ENCODE measurements around the gene TMEM39B. TPM values are rescaled to one million over a fixed set of nuclear protein-coding genes. Genes with fewer than 3 reads are reported as not detected.

Gene TMEM39B
- total and polyA plus RNA-seq, 2 experiments from 2014 or later = 10.1 to 17.8 TPM

DNA sequence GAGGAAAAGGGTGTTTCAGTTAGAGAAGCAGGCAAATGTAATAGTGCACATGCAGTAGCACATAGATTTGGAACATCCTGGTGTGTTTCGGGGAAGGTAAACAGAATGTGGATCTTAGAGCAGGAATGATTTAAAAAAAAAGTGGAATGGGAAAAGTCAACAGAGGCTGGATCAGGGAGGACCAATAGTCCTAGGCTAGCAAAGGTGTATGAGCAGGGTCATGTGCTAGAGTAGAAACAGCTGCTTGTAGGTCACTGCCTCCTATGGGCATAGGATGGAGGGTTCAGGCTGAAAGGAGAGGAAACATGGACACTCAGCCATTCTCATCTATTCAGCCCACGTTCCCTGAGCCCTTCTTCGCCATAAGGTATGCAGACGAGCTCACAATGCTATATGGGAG is 31.4 kb downstream of the TMEM39B start:
- Histone ChIP-seq H3K27me3 (ENCODE audit: insufficient read depth) (no peaks in the 10 kb centered on the region), H3K4me1 (ENCODE audit: insufficient read depth) (no peaks in the 10 kb centered on the region), H3K36me3 (ENCODE audit: insufficient read depth) (peaks cover 4% of the 10 kb centered on the region; the same call in 1 of the 2 replicates), H4K20me1 (replicated peaks; ENCODE audit: insufficient read depth) (0 out of 2 replicates have a peak, but pooled peaks cover 6% of the 10 kb centered on the region), H3F3A (replicated peaks; ENCODE audit: low read depth) (peaks cover 17% of the 10 kb centered on the region), H3K79me2 (replicated peaks; ENCODE audit: insufficient read depth) (peaks cover 8% of the 10 kb centered on the region), H3K4me2 (no peak overlapping the region), H2AFZ (no peak overlapping the region), H3K4me3 (no peak overlapping the region), H3K27ac (ENCODE audit: low read depth) (no peak overlapping the region), H3K9me2 (ENCODE audit: insufficient read depth) (no peaks in the 10 kb centered on the region)
- Mint-ChIP-seq H3K27ac (no peak overlapping the region), H3K4me3 (no peak overlapping the region), H3K9me3 (no peaks in the 10 kb centered on the region; the same call in 2 of the 3 replicates), H3K27me3 (ENCODE audit: insufficient read depth, low read depth, poor library complexity) (peaks cover 8% of the 10 kb centered on the region), H3K4me1 (peaks cover under 1% of the 10 kb centered on the region; the same call in 2 of the 3 replicates), H3K36me3 (ENCODE audit: low read depth) (peaks cover 12% of the 10 kb centered on the region)
- peak; percentile 45 for DNase-seq (ENCODE audit: low spot score)
- TF ChIP-seq JUNB (IDR thresholded peaks at IDR 0.05; ENCODE audit: unreplicated experiment) (no peak), EZH2 (IDR thresholded peaks at IDR 0.05; ENCODE audit: low read depth, unreplicated experiment) (no peak), STAT1 (IDR thresholded peaks at IDR 0.05; ENCODE audit: unreplicated experiment) (no peak), NANOG (IDR thresholded peaks at IDR 0.05; ENCODE audit: borderline replicate concordance) (no peak), CREB1 (CRISPR knock-in tag; IDR thresholded peaks at IDR 0.05; ENCODE audit: low read depth) (no peak), EZH2phosphoT487 (IDR thresholded peaks at IDR 0.05; ENCODE audit: unreplicated experiment) (no peak)
- TF ChIP-seq, protein P1, sequence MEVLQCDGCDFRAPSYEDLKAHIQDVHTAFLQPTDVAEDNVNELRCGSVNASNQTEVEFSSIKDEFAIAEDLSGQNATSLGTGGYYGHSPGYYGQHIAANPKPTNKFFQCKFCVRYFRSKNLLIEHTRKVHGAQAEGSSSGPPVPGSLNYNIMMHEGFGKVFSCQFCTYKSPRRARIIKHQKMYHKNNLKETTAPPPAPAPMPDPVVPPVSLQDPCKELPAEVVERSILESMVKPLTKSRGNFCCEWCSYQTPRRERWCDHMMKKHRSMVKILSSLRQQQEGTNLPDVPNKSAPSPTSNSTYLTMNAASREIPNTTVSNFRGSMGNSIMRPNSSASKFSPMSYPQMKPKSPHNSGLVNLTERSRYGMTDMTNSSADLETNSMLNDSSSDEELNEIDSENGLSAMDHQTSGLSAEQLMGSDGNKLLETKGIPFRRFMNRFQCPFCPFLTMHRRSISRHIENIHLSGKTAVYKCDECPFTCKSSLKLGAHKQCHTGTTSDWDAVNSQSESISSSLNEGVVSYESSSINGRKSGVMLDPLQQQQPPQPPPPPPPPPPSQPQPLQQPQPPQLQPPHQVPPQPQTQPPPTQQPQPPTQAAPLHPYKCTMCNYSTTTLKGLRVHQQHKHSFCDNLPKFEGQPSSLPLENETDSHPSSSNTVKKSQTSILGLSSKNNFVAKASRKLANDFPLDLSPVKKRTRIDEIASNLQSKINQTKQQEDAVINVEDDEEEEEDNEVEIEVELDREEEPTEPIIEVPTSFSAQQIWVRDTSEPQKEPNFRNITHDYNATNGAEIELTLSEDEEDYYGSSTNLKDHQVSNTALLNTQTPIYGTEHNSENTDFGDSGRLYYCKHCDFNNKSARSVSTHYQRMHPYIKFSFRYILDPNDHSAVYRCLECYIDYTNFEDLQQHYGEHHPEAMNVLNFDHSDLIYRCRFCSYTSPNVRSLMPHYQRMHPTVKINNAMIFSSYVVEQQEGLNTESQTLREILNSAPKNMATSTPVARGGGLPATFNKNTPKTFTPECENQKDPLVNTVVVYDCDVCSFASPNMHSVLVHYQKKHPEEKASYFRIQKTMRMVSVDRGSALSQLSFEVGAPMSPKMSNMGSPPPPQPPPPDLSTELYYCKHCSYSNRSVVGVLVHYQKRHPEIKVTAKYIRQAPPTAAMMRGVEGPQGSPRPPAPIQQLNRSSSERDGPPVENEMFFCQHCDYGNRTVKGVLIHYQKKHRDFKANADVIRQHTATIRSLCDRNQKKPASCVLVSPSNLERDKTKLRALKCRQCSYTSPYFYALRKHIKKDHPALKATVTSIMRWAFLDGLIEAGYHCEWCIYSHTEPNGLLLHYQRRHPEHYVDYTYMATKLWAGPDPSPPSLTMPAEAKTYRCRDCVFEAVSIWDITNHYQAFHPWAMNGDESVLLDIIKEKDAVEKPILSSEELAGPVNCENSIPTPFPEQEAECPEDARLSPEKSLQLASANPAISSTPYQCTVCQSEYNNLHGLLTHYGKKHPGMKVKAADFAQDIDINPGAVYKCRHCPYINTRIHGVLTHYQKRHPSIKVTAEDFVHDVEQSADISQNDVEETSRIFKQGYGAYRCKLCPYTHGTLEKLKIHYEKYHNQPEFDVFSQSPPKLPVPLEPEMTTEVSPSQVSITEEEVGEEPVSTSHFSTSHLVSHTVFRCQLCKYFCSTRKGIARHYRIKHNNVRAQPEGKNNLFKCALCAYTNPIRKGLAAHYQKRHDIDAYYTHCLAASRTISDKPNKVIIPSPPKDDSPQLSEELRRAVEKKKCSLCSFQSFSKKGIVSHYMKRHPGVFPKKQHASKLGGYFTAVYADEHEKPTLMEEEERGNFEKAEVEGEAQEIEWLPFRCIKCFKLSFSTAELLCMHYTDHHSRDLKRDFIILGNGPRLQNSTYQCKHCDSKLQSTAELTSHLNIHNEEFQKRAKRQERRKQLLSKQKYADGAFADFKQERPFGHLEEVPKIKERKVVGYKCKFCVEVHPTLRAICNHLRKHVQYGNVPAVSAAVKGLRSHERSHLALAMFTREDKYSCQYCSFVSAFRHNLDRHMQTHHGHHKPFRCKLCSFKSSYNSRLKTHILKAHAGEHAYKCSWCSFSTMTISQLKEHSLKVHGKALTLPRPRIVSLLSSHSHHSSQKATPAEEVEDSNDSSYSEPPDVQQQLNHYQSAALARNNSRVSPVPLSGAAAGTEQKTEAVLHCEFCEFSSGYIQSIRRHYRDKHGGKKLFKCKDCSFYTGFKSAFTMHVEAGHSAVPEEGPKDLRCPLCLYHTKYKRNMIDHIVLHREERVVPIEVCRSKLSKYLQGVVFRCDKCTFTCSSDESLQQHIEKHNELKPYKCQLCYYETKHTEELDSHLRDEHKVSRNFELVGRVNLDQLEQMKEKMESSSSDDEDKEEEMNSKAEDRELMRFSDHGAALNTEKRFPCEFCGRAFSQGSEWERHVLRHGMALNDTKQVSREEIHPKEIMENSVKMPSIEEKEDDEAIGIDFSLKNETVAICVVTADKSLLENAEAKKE (CRISPR knock-in tag; IDR thresholded peaks at IDR 0.05) = no peak
- TF ChIP-seq, protein P2, sequence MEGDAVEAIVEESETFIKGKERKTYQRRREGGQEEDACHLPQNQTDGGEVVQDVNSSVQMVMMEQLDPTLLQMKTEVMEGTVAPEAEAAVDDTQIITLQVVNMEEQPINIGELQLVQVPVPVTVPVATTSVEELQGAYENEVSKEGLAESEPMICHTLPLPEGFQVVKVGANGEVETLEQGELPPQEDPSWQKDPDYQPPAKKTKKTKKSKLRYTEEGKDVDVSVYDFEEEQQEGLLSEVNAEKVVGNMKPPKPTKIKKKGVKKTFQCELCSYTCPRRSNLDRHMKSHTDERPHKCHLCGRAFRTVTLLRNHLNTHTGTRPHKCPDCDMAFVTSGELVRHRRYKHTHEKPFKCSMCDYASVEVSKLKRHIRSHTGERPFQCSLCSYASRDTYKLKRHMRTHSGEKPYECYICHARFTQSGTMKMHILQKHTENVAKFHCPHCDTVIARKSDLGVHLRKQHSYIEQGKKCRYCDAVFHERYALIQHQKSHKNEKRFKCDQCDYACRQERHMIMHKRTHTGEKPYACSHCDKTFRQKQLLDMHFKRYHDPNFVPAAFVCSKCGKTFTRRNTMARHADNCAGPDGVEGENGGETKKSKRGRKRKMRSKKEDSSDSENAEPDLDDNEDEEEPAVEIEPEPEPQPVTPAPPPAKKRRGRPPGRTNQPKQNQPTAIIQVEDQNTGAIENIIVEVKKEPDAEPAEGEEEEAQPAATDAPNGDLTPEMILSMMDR (conservative IDR thresholded peaks at IDR 0.05; ENCODE audit: low read depth in 2 of 2) = peak; percentile 24 to 49; a peak in 3 of 4 replicates
- ATAC-seq = peak; percentile 16

All from GM23338 (cell line).